Parathyroid adenoma (tissue), 2 donors: ENCODE results near the gene NKG7.
"Not testable (repeated sequence)": the region's sequence is repeated elsewhere in the genome, so short reads cannot be mapped to it uniquely, and the experiment has no call there.

Experiments
- H2AFZ ChIP-seq: fragments of 300-600 bp; sonication (generic); one replicate; pipeline ENCODE4 v1.7.0; 2017; ENCODE audit warnings: antibody characterized with exemption, mild to moderate bottlenecking
- H3K27ac ChIP-seq: fragments of 300-600 bp; sonication (generic); one replicate; pipeline ENCODE4 v1.7.0; 2017
- H3K27me3 ChIP-seq: fragments of 300-600 bp; sonication (generic); one replicate; pipeline ENCODE4 v1.7.0; 2017; ENCODE audit warnings: low read length; ENCODE audit not compliant: control insufficient read depth, insufficient read depth
- H3K36me3 ChIP-seq: fragments of 300-600 bp; sonication (generic); one replicate; pipeline ENCODE4 v1.7.0; 2017; ENCODE audit warnings: low read length; ENCODE audit not compliant: control insufficient read depth, insufficient read depth
- H3K4me1 ChIP-seq: fragments of 300-600 bp; sonication (generic); one replicate; pipeline ENCODE4 v1.7.0; 2017; ENCODE audit warnings: control low read depth
- H3K4me2 ChIP-seq: fragments of 300-600 bp; sonication (generic); one replicate; pipeline ENCODE4 v1.7.0; 2017; ENCODE audit warnings: low read length
- H3K4me3 ChIP-seq: fragments of 300-600 bp; sonication (generic); one replicate; pipeline ENCODE4 v1.7.0; 2017; ENCODE audit warnings: low read depth, low read length
- H3K79me2 ChIP-seq: fragments of 300-600 bp; sonication (generic); one replicate; pipeline ENCODE4 v1.7.0; 2017; ENCODE audit warnings: control low read depth
- H3K9ac ChIP-seq: fragments of 300-600 bp; sonication (generic); one replicate; pipeline ENCODE4 v1.7.0; 2017; ENCODE audit warnings: mild to moderate bottlenecking
- H3K9me3 ChIP-seq: fragments of 300-600 bp; sonication (generic); one replicate; pipeline ENCODE4 v1.7.0; 2017; ENCODE audit warnings: low read length; ENCODE audit not compliant: control insufficient read depth
- CTCF ChIP-seq: fragments of 300-600 bp; sonication (generic); IDR thresholded peaks from one replicate; pipeline ENCODE4 v1.7.0; 2017; ENCODE audit warnings: antibody characterized with exemption, mild to moderate bottlenecking
- donor health status: primary hyperparathyroidism.

NKG7 gene

GRCh38 chr19:51407511-51408131 lies 35.2 kb upstream of the NKG7 start:
- H3K36me3 ChIP-seq: no peaks in the 10 kb centered on the region
- TF ChIP-seq CTCF: peak; percentile 32
- H3K4me3 ChIP-seq: no peak overlapping the region
- no peaks in the 10 kb centered on the region for H3K9me3 ChIP-seq
- no peaks in the 10 kb centered on the region for H3K79me2 ChIP-seq
- H3K4me1 ChIP-seq: peaks cover 2% of the 10 kb centered on the region
- no peak overlapping the region for H3K9ac ChIP-seq
- H3K4me2 ChIP-seq: no peak overlapping the region
- no peak overlapping the region for H3K27ac ChIP-seq
- no peaks in the 10 kb centered on the region for H3K27me3 ChIP-seq
- H2AFZ ChIP-seq: no peak overlapping the region

- Histone ChIP-seq H3K79me2 (no peaks in the 10 kb centered on the region), H2AFZ (no peak overlapping the region), H3K4me1 (no peaks in the 10 kb centered on the region), H3K36me3 (no peaks in the 10 kb centered on the region), H3K27ac (no peak overlapping the region), H3K9me3 (no peaks in the 10 kb centered on the region), H3K4me2 (no peak overlapping the region), H3K4me3 (no peak overlapping the region), H3K27me3 (no peaks in the 10 kb centered on the region), H3K9ac (no peak overlapping the region)
- TF ChIP-seq CTCF: no peak
Observed at GRCh38 chr19:51402117-51402516, 29.7 kb upstream of the NKG7 start.

GRCh38 chr19:51399936-51400335 lies 27.5 kb upstream of the NKG7 start:
- H3K4me2 ChIP-seq, H3K4me3 ChIP-seq, H2AFZ ChIP-seq: not testable (repeated sequence)

GRCh38 chr19:51399231-51399630 lies 26.8 kb upstream of the NKG7 start:
- no peaks in the 10 kb centered on the region for H3K9me3 ChIP-seq
- TF ChIP-seq CTCF: no peak
- H3K4me2 ChIP-seq: no peak overlapping the region

More at GRCh38 chr19:51399936-51400335, 27.5 kb upstream of the NKG7 start:
- not testable (repeated sequence) for H3K27ac ChIP-seq, H3K79me2 ChIP-seq, H3K4me1 ChIP-seq, H3K9me3 ChIP-seq, H3K27me3 ChIP-seq, H3K9ac ChIP-seq, H3K36me3 ChIP-seq

GRCh38 chr19:51398096-51398704 lies 25.7 kb upstream of the NKG7 start:
- peak; percentile 60 for TF ChIP-seq CTCF

More at GRCh38 chr19:51399231-51399630, 26.8 kb upstream of the NKG7 start:
- Histone ChIP-seq H3K79me2 (no peaks in the 10 kb centered on the region), H3K4me1 (no peaks in the 10 kb centered on the region), H3K36me3 (no peaks in the 10 kb centered on the region), H3K9ac (no peak overlapping the region), H2AFZ (no peak overlapping the region), H3K27ac (no peak overlapping the region), H3K27me3 (no peaks in the 10 kb centered on the region), H3K4me3 (no peak overlapping the region)

GRCh38 chr19:51397453-51397852 lies 25.0 kb upstream of the NKG7 start:
- H3K36me3 ChIP-seq, H3K9me3 ChIP-seq, H3K79me2 ChIP-seq, H3K4me1 ChIP-seq, H3K27me3 ChIP-seq, H2AFZ ChIP-seq, H3K4me3 ChIP-seq, H3K4me2 ChIP-seq, H3K27ac ChIP-seq, H3K9ac ChIP-seq: not testable (repeated sequence)

More at GRCh38 chr19:51398096-51398704, 25.7 kb upstream of the NKG7 start:
- no peak overlapping the region for H2AFZ ChIP-seq
- H3K9ac ChIP-seq: no peak overlapping the region
- no peaks in the 10 kb centered on the region for H3K27me3 ChIP-seq
- no peaks in the 10 kb centered on the region for H3K79me2 ChIP-seq
- no peak overlapping the region for H3K4me2 ChIP-seq
- H3K27ac ChIP-seq: no peak overlapping the region
- no peaks in the 10 kb centered on the region for H3K36me3 ChIP-seq
- peaks cover 3% of the 10 kb centered on the region for H3K4me1 ChIP-seq
- no peak overlapping the region for H3K4me3 ChIP-seq
- H3K9me3 ChIP-seq: no peaks in the 10 kb centered on the region
